Stimulated activated naive CD4-positive, alpha-beta T cell treated with Interleukin-2 at 50 U/mL for 16 hours (primary cell): Measurements from ENCODE around the gene TMEM198.

Source experiments
- DNase-seq: peaks from one replicate; lab custom pipeline; 2025; lab: John Stamatoyannopoulos, UW

Gene TMEM198

GRCh38 chr2:219509780-219510511 lies 33.9 kb upstream of the TMEM198 start:
- DNase-seq = peak; percentile 39

- no peak for DNase-seq
These were observed 33.2 kb upstream of the TMEM198 start for GRCh38 chr2:219510512-219511135.

- no peak for DNase-seq
These were observed 32.1 kb upstream of the TMEM198 start for GRCh38 chr2:219511547-219512325.

- DNase-seq = no peak
These were observed 31.2 kb upstream of the TMEM198 start for GRCh38 chr2:219512524-219513216.

GRCh38 chr2:219513787-219514186 lies 30.0 kb upstream of the TMEM198 start:
- DNase-seq = no peak

GRCh38 chr2:219514196-219514761 lies 29.5 kb upstream of the TMEM198 start, which contains the start of gene ASIC4:
Gene ASIC4 (plus strand): TSS chr2:219514482. CDS start chr2:219514725, 243 bp downstream.
- no peak for DNase-seq

GRCh38 chr2:219514836-219515235 lies 29.0 kb upstream of the TMEM198 start:
- no peak for DNase-seq

GRCh38 chr2:219515874-219516629 lies 27.8 kb upstream of the TMEM198 start:
- DNase-seq = no peak

GRCh38 chr2:219516888-219517287 lies 26.9 kb upstream of the TMEM198 start:
- DNase-seq = no peak

GRCh38 chr2:219517954-219518778 lies 25.7 kb upstream of the TMEM198 start:
- DNase-seq = no peak

GRCh38 chr2:219519526-219519916 lies 24.3 kb upstream of the TMEM198 start:
- no peak for DNase-seq

- DNase-seq = no peak
These were observed 23.7 kb upstream of the TMEM198 start for GRCh38 chr2:219520079-219520478.

- no peak for DNase-seq
These were observed 22.6 kb upstream of the TMEM198 start for GRCh38 chr2:219521066-219521880.

GRCh38 chr2:219522111-219523030 lies 21.5 kb upstream of the TMEM198 start:
- no peak for DNase-seq

- no peak for DNase-seq
These were observed 20.7 kb upstream of the TMEM198 start for GRCh38 chr2:219523031-219523671.

GRCh38 chr2:219524817-219525216 lies 19.0 kb upstream of the TMEM198 start:
- no peak for DNase-seq

- no peak for DNase-seq
These were observed 18.1 kb upstream of the TMEM198 start for GRCh38 chr2:219525533-219526232.
